Measurements from ENCODE around the gene FXYD6.

FXYD6 gene

GRCh38 chr11:117830072-117830471, 46.4 kb downstream of the FXYD6 start:
- no peak for DNase-seq (ENCODE audit: low spot score)

- no peak for DNase-seq (ENCODE audit: low spot score)
These were observed 47.1 kb downstream of the FXYD6 start for GRCh38 chr11:117829369-117829725.

- no peak for DNase-seq (ENCODE audit: low spot score)
These were observed 47.7 kb downstream of the FXYD6 start for GRCh38 chr11:117828611-117829368.

GRCh38 chr11:117827521-117828511, 48.6 kb downstream of the FXYD6 start:
- no peak for DNase-seq (ENCODE audit: low spot score)

GRCh38 chr11:117826832-117827231, 49.6 kb downstream of the FXYD6 start:
- DNase-seq (ENCODE audit: low spot score) = no peak

- DNase-seq (ENCODE audit: low spot score) = no peak
These were observed 50.3 kb downstream of the FXYD6 start for GRCh38 chr11:117826190-117826570.

GRCh38 chr11:117825538-117826189, 50.8 kb downstream of the FXYD6 start:
- DNase-seq (ENCODE audit: low spot score) = no peak

GRCh38 chr11:117824571-117825537, 51.6 kb downstream of the FXYD6 start, which contains the start of gene FXYD2:
FXYD2 (minus strand) TSS chr11:117824744; CDS start chr11:117824678, 66 bp downstream.
- no peak for DNase-seq (ENCODE audit: low spot score)

- DNase-seq (ENCODE audit: low spot score) = no peak
These were observed 52.5 kb downstream of the FXYD6 start for GRCh38 chr11:117823946-117824420.

GRCh38 chr11:117823294-117823945, 53.0 kb downstream of the FXYD6 start:
- no peak for DNase-seq (ENCODE audit: low spot score)

- no peak for DNase-seq (ENCODE audit: low spot score)
These were observed 54.1 kb downstream of the FXYD6 start for GRCh38 chr11:117822074-117823033.

- no peak for DNase-seq (ENCODE audit: low spot score)
These were observed 55.0 kb downstream of the FXYD6 start for GRCh38 chr11:117821431-117821830.

GRCh38 chr11:117820516-117820915, 55.9 kb downstream of the FXYD6 start:
- DNase-seq (ENCODE audit: low spot score) = no peak

GRCh38 chr11:117820071-117820470, 56.4 kb downstream of the FXYD6 start:
- no peak for DNase-seq (ENCODE audit: low spot score)

GRCh38 chr11:117819096-117820040, 57.1 kb downstream of the FXYD6 start:
- no peak for DNase-seq (ENCODE audit: low spot score)

- DNase-seq (ENCODE audit: low spot score) = no peak
These were observed 58.2 kb downstream of the FXYD6 start for GRCh38 chr11:117818041-117818873.

- peak; percentile 62 for DNase-seq (ENCODE audit: low spot score)
These were observed 59.0 kb downstream of the FXYD6 start for GRCh38 chr11:117817368-117818040.
